LNCaP clone FGC (cell line): ENCODE results near the gene CKS1B.

Experiments used
- DNase-seq: peaks from one replicate; pipeline ENCODE4 v3.0.0-alpha.2; 2011; ENCODE audit warnings: low read depth
- H3K4me3 ChIP-seq: 2 replicates; pipeline ENCODE4 v1.5.1; 2011; ENCODE audit warnings: mild to moderate bottlenecking, low read depth, low read length, control low read depth
- TF ChIP-seq, protein P1 (sequence below): IDR thresholded peaks from 2 replicates; pipeline ENCODE4 v1.5.1; 2012; ENCODE audit warnings: mild to moderate bottlenecking; ENCODE audit not compliant: control insufficient read depth, insufficient read depth; ENCODE audit errors: extremely low read depth

The CKS1B gene

GRCh38 chr1:154966111-154966510 lies 8.4 kb upstream of the CKS1B start:
- TF ChIP-seq, protein P1, sequence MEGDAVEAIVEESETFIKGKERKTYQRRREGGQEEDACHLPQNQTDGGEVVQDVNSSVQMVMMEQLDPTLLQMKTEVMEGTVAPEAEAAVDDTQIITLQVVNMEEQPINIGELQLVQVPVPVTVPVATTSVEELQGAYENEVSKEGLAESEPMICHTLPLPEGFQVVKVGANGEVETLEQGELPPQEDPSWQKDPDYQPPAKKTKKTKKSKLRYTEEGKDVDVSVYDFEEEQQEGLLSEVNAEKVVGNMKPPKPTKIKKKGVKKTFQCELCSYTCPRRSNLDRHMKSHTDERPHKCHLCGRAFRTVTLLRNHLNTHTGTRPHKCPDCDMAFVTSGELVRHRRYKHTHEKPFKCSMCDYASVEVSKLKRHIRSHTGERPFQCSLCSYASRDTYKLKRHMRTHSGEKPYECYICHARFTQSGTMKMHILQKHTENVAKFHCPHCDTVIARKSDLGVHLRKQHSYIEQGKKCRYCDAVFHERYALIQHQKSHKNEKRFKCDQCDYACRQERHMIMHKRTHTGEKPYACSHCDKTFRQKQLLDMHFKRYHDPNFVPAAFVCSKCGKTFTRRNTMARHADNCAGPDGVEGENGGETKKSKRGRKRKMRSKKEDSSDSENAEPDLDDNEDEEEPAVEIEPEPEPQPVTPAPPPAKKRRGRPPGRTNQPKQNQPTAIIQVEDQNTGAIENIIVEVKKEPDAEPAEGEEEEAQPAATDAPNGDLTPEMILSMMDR, result no peak
- DNase-seq, result no peak
- H3K4me3 ChIP-seq, result no peak overlapping the region

DNA sequence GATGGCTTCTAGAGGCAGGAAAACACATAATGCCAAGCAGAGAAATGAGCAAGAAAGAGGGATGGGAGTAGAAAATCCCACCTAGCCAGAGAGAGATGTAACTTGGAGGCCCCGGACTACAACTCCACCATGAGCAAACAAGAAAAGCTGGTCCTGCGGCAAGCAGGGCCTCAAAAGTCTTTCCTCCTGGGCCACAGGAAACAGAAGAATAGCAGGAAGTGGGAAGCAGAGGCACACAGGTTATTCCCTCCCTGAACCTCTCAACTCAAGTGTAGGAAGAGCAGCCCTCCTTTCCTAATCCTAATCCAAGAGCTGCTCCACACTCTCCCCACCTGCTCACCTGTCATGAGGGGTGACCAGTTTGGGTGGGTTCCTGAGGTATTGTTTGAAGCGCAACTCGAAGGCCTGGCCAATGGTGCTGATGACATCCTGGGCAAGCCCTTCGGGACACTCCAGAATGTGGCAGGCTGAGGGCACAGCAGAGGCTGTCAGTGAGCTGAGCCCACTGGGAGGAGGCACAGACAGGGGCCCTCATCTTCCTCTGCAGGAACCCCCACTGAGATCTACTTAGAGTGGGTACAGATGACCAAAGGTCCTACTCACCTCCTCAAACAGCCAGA lies 7.0 kb upstream of the CKS1B start:
- TF ChIP-seq, protein P1, result no peak
- no peak for DNase-seq
- no peak overlapping the region for H3K4me3 ChIP-seq

GRCh38 chr1:154968731-154969130 lies 5.8 kb upstream of the CKS1B start:
- peak overlapping the region; percentile 59 for H3K4me3 ChIP-seq
- DNase-seq, result no peak
- TF ChIP-seq, protein P1, result no peak

DNA sequence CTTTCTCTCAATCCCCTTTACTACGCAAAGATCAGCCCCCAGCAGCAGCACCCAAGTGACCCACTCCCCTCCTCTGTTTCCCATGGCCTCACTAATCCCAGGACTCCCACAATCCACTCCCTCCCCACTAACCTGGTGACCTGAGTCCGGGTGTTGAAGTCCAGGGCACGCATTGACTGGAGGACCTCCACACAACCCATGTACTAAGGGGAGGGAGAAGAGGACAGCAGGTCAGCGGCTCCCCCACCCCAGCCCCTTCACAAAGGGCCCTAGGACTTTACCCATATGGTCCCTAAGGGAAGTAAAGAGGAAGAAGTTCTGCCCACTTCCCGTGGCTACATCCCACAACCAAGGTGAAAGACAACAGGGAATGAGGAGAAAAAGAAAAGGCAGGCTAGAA lies 5.2 kb upstream of the CKS1B start:
- peak overlapping the region; percentile 59 for H3K4me3 ChIP-seq
- TF ChIP-seq, protein P1, result no peak
- DNase-seq, result no peak

DNA sequence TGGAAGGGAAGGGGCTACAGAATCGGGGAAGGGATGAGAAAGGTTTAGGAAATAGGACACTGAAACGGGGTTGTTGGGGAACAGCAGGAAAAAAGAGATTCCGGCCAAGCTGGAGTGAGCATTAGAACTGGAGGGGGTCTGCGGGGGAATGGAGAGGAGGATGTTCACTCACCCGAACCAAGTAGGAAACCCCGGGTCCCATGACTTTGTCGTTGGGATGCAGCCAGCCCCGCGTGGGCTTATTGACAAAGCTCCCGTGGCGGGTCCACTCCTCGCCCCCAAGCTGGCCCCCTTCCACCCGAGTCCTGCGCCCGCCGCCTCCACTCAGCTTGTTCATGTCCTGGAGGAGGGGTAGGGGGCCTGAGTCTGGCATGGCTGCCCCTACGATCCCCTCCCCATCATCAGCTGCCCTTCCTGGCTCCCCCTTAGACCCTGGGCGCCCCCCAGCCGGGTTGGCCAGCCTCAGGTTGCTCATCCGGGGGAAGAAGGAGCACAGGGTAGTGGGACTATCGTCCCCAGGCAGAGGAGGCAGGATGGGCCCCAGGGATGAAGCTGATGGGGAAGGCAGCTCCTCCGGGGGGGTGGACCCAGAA lies 4.5 kb upstream of the CKS1B start:
- no peak for DNase-seq
- TF ChIP-seq, protein P1, result no peak
- peak overlapping the region; percentile 59 for H3K4me3 ChIP-seq

DNA sequence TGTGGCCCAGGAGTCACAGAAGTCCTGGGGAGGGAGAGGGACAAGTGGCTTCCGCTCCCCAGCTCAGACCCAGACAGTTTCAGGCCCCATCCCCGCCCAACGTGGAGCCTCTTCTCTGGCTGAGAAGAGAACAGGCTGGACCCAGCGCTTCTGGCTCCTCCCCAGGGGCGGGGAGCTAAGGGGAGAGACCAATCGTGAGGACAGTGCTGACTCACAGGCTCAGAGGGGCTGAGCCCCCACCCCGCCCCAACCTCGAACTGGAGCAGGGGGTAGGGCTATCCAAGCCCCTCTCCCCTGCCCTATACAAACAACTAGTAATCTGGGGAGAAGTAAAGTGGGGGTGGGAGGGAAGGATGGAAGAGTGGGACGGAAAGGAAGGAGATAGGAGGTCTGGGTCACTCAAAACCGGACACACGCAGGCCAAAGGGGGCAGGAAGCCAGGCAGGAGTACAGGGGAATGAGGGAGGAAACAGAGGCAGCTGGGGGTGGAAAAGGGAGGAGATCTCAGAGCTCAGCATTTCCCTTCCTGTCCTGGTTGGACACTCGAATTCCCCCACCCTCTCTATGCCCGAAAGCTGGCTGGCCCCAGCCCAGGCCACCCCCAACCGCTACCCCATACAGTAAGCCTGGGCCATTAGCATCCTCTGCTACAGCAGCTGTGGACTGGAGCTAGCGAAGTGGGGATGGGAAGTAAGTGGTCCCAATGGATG lies 3.7 kb upstream of the CKS1B start, which contains the start of gene SHC1:
Gene SHC1, minus strand, starts transcription at position 117 of the 710 bp plus-strand sequence. CDS start 221 bp downstream, outside the sequence.
- TF ChIP-seq, protein P1, result no peak
- peak within 1 kb of the TSS; percentile 59 for H3K4me3 ChIP-seq
- peak; percentile 50 for DNase-seq
